GM12892 (cell line): Measurements from ENCODE around the gene FOXI2.

Experiments used
- POLR2A ChIP-seq: IDR thresholded peaks from 2 replicates; pipeline ENCODE4 v1.6.1; 2011; ENCODE audit warnings: low read depth, low read length, control low read depth
- POLR2AphosphoS5 ChIP-seq: IDR thresholded peaks from 2 replicates; pipeline ENCODE4 v1.6.1; 2011; ENCODE audit warnings: low read depth, low read length, control low read depth
- TAF1 ChIP-seq: IDR thresholded peaks from 2 replicates; pipeline ENCODE4 v1.6.1; 2011; ENCODE audit warnings: low read depth, mild to moderate bottlenecking, control low read depth, low read length, borderline replicate concordance

DNA sequence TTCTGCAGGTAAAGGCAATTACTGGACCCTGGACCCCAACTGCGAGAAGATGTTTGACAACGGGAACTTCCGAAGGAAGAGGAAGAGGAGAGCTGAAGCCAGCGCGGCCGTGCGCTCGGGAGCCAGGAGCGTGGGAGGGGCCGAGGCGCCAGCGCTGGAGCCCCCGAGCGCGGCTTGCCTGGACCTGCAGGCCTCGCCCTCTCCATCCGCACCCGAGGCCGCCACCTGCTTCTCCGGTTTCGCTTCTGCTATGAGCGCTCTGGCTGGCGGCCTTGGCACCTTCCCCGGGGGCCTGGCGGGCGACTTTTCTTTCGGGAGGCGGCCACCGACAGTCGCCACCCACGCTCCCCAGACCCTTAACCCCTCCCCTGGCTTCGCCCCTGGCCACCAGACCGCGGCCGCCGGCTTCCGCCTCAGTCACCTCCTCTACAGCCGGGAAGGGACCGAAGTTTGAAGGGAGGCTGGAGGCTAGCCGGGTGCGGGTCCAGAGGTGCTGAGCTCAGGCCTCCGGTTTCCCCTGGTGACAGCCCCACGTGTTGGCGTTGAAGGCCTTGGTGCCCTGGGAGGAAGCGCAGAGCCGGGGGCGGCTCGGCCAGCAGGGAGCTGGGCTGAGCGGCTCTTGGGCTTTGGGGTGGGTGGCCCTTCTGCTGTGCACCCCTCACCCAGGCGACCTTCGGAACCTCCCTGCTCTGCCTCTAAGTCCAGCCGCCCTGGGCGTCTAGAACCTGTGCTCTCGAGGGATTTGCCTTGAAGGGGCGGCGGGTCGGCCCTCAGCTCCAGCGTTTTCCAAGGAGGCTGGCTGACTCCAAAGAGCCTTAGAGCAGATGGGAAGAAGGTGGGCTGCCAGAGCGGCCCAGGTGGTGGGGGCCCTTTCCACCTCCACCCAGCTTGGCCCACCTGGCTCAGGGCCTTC is 1.8 kb downstream of the FOXI2 start:
- TF ChIP-seq TAF1, result no peak
- TF ChIP-seq POLR2A, result no peak
- no peak for TF ChIP-seq POLR2AphosphoS5
